Mesenchymal stem cell (in vitro differentiated cells and primary cell): ENCODE measurements around the gene AREG.

Source experiments
- DNase-seq: peaks from one replicate; pipeline ENCODE4 v3.0.0-alpha.2; 2013
- H2AFZ ChIP-seq: one replicate; pipeline ENCODE4 v1.6.1; 2013; ENCODE audit warnings: low read depth, mild to moderate bottlenecking, control low read depth, inconsistent platforms, low read length, moderate library complexity
- H2AK5ac ChIP-seq: 2 replicates; pipeline ENCODE4 v1.6.1; 2013; ENCODE audit warnings: low read length, moderate library complexity, mild to moderate bottlenecking, inconsistent platforms; ENCODE audit not compliant: severe bottlenecking
- H2BK120ac ChIP-seq: one replicate; pipeline ENCODE4 v1.6.1; 2013; ENCODE audit warnings: low read depth, mild to moderate bottlenecking, inconsistent platforms, low read length, moderate library complexity
- H2BK12ac ChIP-seq, 2 experiments: one replicate each; pipeline ENCODE4 v1.6.1; 2013; ENCODE audit warnings: inconsistent platforms in 2 of 2, low read length in 2 of 2, mild to moderate bottlenecking in 2 of 2, moderate library complexity in 2 of 2, control low read depth in 1 of 2
- H2BK15ac ChIP-seq: one replicate; pipeline ENCODE4 v1.6.1; 2013; ENCODE audit warnings: mild to moderate bottlenecking, low read depth, inconsistent platforms; ENCODE audit not compliant: poor library complexity, severe bottlenecking
- H2BK5ac ChIP-seq: 2 replicates; pipeline ENCODE4 v1.6.1; 2013; ENCODE audit warnings: low read depth, mild to moderate bottlenecking, low read length, control low read depth, inconsistent platforms; ENCODE audit not compliant: poor library complexity, severe bottlenecking
- H3K14ac ChIP-seq, 2 experiments: one replicate each; pipeline ENCODE4 v1.6.1; 2013; ENCODE audit warnings: inconsistent platforms in 2 of 2, low read length in 2 of 2, control low read depth in 1 of 2, mild to moderate bottlenecking in 1 of 2, moderate library complexity in 1 of 2
- H3K18ac ChIP-seq, 2 experiments: one replicate each; pipeline ENCODE4 v1.6.1; 2013; ENCODE audit warnings: inconsistent platforms in 2 of 2, low read length in 2 of 2, control low read depth in 1 of 2, low read depth in 1 of 2, mild to moderate bottlenecking in 1 of 2
- H3K23ac ChIP-seq, 2 experiments: one replicate each; pipeline ENCODE4 v1.6.1; 2013; ENCODE audit warnings: inconsistent platforms in 2 of 2, low read length in 2 of 2, mild to moderate bottlenecking in 2 of 2, moderate library complexity in 2 of 2, control low read depth in 1 of 2
- H3K27ac ChIP-seq: 2 replicates; pipeline ENCODE4 v1.5.1; 2013; ENCODE audit warnings: mild to moderate bottlenecking, moderate library complexity, low read length, control low read depth, inconsistent platforms; ENCODE audit not compliant: poor library complexity, severe bottlenecking
- H3K27me3 ChIP-seq, 2 experiments: 2 replicates each; pipeline versions ENCODE4 v1.6.1 to v1.7.0; 2013; ENCODE audit warnings: low read length in 2 of 2, mild to moderate bottlenecking in 2 of 2, moderate library complexity in 2 of 2, control low read depth in 1 of 2, inconsistent platforms in 1 of 2; ENCODE audit not compliant: control insufficient read depth in 1 of 2, insufficient read depth in 1 of 2
- H3K36me3 ChIP-seq, 2 experiments: 2 replicates each; pipeline versions ENCODE4 v1.6.1 to v1.7.0; 2013; ENCODE audit warnings: low read length in 2 of 2, control low read depth in 1 of 2, inconsistent platforms in 1 of 2, low read depth in 1 of 2, mild to moderate bottlenecking in 1 of 2; ENCODE audit not compliant: insufficient read depth in 2 of 2, control insufficient read depth in 1 of 2
- H3K4ac ChIP-seq, 2 experiments: one replicate each; pipeline ENCODE4 v1.6.1; 2013; ENCODE audit warnings: inconsistent platforms in 2 of 2, low read length in 2 of 2, mild to moderate bottlenecking in 2 of 2, moderate library complexity in 2 of 2, control low read depth in 1 of 2, low read depth in 1 of 2
- H3K4me1 ChIP-seq: 2 replicates; pipeline ENCODE4 v1.6.1; 2013; ENCODE audit warnings: low read depth, low read length, control low read depth; ENCODE audit not compliant: control insufficient read depth, insufficient read depth
- H3K4me2 ChIP-seq: 2 replicates; pipeline ENCODE4 v1.6.1; 2013; ENCODE audit warnings: low read length, mild to moderate bottlenecking, inconsistent platforms; ENCODE audit not compliant: poor library complexity, severe bottlenecking
- H3K4me3 ChIP-seq, 2 experiments: 2 replicates each; pipeline versions ENCODE4 v1.5.1 to v1.7.0; 2013; ENCODE audit warnings: low read length in 2 of 2, mild to moderate bottlenecking in 2 of 2, control low read depth in 1 of 2, low read depth in 1 of 2; ENCODE audit not compliant: insufficient read depth in 1 of 2
- H3K79me1 ChIP-seq: replicated peaks from 2 replicates; pipeline ENCODE4 v1.6.1; 2013; ENCODE audit warnings: mild to moderate bottlenecking, control low read depth, low read length, inconsistent platforms; ENCODE audit not compliant: poor library complexity, severe bottlenecking
- H3K9ac ChIP-seq: 2 replicates; pipeline ENCODE4 v1.7.0; 2013; ENCODE audit warnings: mild to moderate bottlenecking, low read length, moderate library complexity
- H3K9me3 ChIP-seq: 2 replicates; pipeline ENCODE4 v1.7.0; 2013; ENCODE audit warnings: mild to moderate bottlenecking, low read length; ENCODE audit not compliant: control insufficient read depth
- H4K8ac ChIP-seq: one replicate; pipeline ENCODE4 v1.6.1; 2013; ENCODE audit warnings: inconsistent platforms, mild to moderate bottlenecking, low read length, moderate library complexity
- H4K91ac ChIP-seq: one replicate; pipeline ENCODE4 v1.6.1; 2013; ENCODE audit warnings: mild to moderate bottlenecking, low read length, inconsistent platforms
- WGBS: methylation state at CpG from one replicate; pipeline ENCODE4 v1.1.7; 2013; ENCODE audit warnings: mixed read lengths; 5-methylcytosine and 5-hydroxymethylcytosine counted together

AREG gene

GRCh38 chr4:74437866-74438265 is 7.1 kb upstream of the AREG start:
- H3K36me3 ChIP-seq: no peaks in the 10 kb centered on the region
- no peak overlapping the region for H2BK120ac ChIP-seq
- no peak overlapping the region for H3K4ac ChIP-seq
- no peak overlapping the region for H2AK5ac ChIP-seq
- no peak overlapping the region for H4K8ac ChIP-seq
- DNase-seq: no peak
- no peaks in the 10 kb centered on the region for H3K27me3 ChIP-seq
- no peak overlapping the region for H2BK15ac ChIP-seq
- H3K4me1 ChIP-seq: no peaks in the 10 kb centered on the region
- H2BK12ac ChIP-seq: no peak overlapping the region
- H3K9ac ChIP-seq: no peak overlapping the region
- no peak overlapping the region for H3K23ac ChIP-seq
- no peak overlapping the region for H3K18ac ChIP-seq
- no peak overlapping the region for H2AFZ ChIP-seq
- 91% methylated on average over 3 of the region's 3 CpGs for WGBS
- H3K79me1 ChIP-seq: no peaks in the 10 kb centered on the region
- no peak overlapping the region for H2BK5ac ChIP-seq
- no peak overlapping the region for H3K4me3 ChIP-seq
- H3K4me2 ChIP-seq: no peak overlapping the region
- H4K91ac ChIP-seq: no peak overlapping the region
- H3K9me3 ChIP-seq: no peaks in the 10 kb centered on the region
- H3K27ac ChIP-seq: no peak overlapping the region
- H3K14ac ChIP-seq: no peak overlapping the region

- Histone ChIP-seq H4K8ac (no peak overlapping the region), H3K4me1 (no peaks in the 10 kb centered on the region), H3K4me3 (no peak overlapping the region), H4K91ac (no peak overlapping the region), H3K14ac (no peak overlapping the region), H3K9ac (no peak overlapping the region), H3K4ac (no peak overlapping the region), H2BK120ac (no peak overlapping the region), H3K23ac (no peak overlapping the region), H3K18ac (no peak overlapping the region), H3K4me2 (no peak overlapping the region), H3K27ac (no peak overlapping the region), H3K9me3 (no peaks in the 10 kb centered on the region), H3K79me1 (no peaks in the 10 kb centered on the region), H2AFZ (no peak overlapping the region), H3K27me3 (no peaks in the 10 kb centered on the region), H2BK12ac (no peak overlapping the region), H3K36me3 (no peaks in the 10 kb centered on the region), H2BK15ac (no peak overlapping the region), H2AK5ac (no peak overlapping the region), H2BK5ac (no peak overlapping the region)
- no peak for DNase-seq
- 100% methylated on average over 1 of the region's 1 CpG for WGBS
These were observed 6.3 kb upstream of the AREG start for GRCh38 chr4:74438661-74439060.

- Histone ChIP-seq H3K4me2 (no peak overlapping the region), H2BK12ac (no peak overlapping the region), H3K36me3 (no peaks in the 10 kb centered on the region), H4K8ac (no peak overlapping the region), H3K4me3 (no peak overlapping the region), H2AFZ (no peak overlapping the region), H2BK120ac (no peak overlapping the region), H3K27me3 (no peaks in the 10 kb centered on the region), H2AK5ac (no peak overlapping the region), H3K23ac (no peak overlapping the region), H3K27ac (no peak overlapping the region), H3K79me1 (no peaks in the 10 kb centered on the region), H3K4me1 (peaks cover 2% of the 10 kb centered on the region), H3K9ac (no peak overlapping the region), H2BK15ac (no peak overlapping the region), H4K91ac (no peak overlapping the region), H3K18ac (no peak overlapping the region), H3K4ac (no peak overlapping the region), H3K14ac (no peak overlapping the region), H2BK5ac (no peak overlapping the region), H3K9me3 (no peaks in the 10 kb centered on the region)
- DNase-seq: no peak
- 97% methylated on average over 7 of the region's 7 CpGs for WGBS
These were observed 5.0 kb upstream of the AREG start for GRCh38 chr4:74439952-74440351.

GRCh38 chr4:74440356-74440755 is 4.6 kb upstream of the AREG start:
- no peak overlapping the region for H2BK12ac ChIP-seq
- DNase-seq: no peak
- WGBS: 98% methylated on average over 4 of the region's 4 CpGs
- no peaks in the 10 kb centered on the region for H3K27me3 ChIP-seq
- H2BK5ac ChIP-seq: no peak overlapping the region
- H4K91ac ChIP-seq: no peak overlapping the region
- no peak overlapping the region for H3K23ac ChIP-seq
- H2BK15ac ChIP-seq: no peak overlapping the region
- no peak overlapping the region for H2AK5ac ChIP-seq
- H3K4ac ChIP-seq: no peak overlapping the region
- H3K9ac ChIP-seq: no peak overlapping the region
- no peak overlapping the region for H4K8ac ChIP-seq
- H3K4me2 ChIP-seq: no peak overlapping the region
- no peak overlapping the region for H3K14ac ChIP-seq
- H3K9me3 ChIP-seq: no peaks in the 10 kb centered on the region
- H3K79me1 ChIP-seq: no peaks in the 10 kb centered on the region
- no peak overlapping the region for H3K18ac ChIP-seq
- no peak overlapping the region for H3K27ac ChIP-seq
- no peak overlapping the region for H2AFZ ChIP-seq
- H3K36me3 ChIP-seq: no peaks in the 10 kb centered on the region
- no peak overlapping the region for H2BK120ac ChIP-seq
- peaks cover 3% of the 10 kb centered on the region for H3K4me1 ChIP-seq
- H3K4me3 ChIP-seq: no peak overlapping the region
